IPS-11a (cell line): ENCODE data around the gene MTUS2.
"Not testable (repeated sequence)": the region's sequence is repeated elsewhere in the genome, so short reads cannot be mapped to it uniquely, and the experiment has no call there.

ENCODE experiments used
- H3K4me3 ChIP-seq: one replicate; pipeline ENCODE4 v1.5.1; 2013; ENCODE audit warnings: low read depth, low read length, control low read depth

MTUS2 gene

DNA sequence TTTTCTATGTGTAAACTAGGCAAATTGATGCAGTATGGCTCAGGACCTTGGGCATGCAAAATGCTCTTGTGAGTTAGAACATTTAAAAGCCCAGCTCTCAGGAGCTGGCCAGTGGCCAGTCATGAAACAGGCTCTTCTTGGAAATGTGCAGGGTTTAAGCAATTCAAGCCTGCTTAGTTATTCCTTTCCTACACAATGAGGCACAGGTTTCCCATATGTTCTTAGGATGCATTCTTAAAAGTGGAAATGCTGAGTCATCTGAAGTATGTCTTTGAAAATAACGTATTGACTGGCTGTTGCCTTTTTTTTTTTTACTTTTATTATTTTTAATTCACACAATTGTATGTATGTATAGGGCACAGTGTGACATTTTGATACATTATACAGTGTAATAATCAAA, 474.7 kb downstream of the MTUS2 start:
- no peak overlapping the region for H3K4me3 ChIP-seq

DNA sequence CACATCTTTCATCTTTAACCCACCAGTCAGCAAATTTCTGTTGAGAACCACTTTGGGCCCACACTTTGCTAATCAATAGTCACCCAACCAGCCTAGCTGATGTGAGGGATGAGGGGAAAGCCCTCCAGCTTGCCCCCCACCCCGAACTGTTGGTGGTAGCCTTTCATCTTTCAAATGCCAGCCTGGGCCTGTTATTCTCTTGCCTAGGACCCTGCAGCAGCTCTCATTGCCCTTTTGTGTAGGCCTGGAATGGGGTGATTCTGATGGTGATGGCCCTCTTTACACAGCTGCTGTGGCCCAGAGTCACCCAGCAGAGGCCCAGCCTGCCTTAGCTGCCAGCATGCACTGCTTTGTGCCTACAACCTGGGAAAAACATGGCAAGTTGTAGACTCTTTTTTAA, 480.9 kb downstream of the MTUS2 start:
- H3K4me3 ChIP-seq, result no peak overlapping the region

DNA sequence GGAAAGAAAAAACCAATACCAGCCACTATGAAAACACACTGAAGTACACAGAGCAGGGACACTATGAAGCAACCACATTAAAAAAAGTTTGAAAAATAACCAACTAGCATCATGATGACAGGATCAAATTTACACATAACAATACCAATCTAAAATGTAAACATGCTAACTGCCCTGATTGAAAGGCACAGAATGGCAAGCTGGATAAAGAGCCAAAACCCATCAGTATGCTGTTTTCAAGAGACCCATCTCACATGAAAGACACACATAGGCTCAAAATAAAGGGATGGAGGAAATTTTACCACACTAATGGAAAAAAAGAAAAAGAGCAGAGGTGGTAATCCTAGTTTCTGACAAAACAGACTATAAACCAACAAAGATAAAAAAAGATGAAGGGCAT, 484.0 kb downstream of the MTUS2 start:
- no peak overlapping the region for H3K4me3 ChIP-seq

DNA sequence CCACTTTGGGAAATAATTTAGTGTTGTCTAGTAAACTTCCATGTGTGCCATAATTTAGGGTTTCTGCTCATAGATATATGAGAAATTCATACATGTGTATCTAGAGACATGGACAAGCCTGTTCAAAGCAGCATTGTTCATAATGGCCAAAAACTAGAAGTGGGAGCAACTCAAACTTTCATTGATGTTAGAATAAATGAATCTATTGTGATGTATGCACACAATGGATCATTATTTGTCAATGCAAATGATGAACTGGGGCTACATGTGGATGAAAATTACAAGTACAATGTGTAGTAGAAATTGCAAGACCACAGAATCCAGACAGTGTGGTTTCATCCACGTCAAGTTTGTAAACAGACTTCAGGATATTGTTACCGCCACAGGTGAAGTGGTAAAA, 490.7 kb downstream of the MTUS2 start:
- H3K4me3 ChIP-seq, result no peak overlapping the region

DNA sequence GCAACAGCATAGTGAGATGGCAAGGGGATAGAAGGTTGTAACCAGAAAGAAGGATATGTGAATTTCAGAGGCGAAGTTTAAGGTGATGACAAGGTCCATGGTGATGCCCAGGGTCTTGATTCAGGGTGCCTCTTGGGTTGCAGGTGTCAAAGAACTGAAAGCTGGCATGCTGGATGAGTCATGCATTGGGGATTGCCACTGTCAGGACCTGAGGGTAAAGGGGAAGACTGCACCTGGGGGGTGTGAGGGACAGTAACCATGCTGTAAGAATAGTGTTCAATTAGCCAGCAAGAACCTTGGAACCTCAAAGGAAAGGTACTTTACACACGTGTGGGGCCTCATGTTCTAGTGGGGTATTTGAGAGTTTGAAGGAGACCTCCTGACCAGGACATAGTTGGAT, 495.7 kb downstream of the MTUS2 start:
- no peak overlapping the region for H3K4me3 ChIP-seq

DNA sequence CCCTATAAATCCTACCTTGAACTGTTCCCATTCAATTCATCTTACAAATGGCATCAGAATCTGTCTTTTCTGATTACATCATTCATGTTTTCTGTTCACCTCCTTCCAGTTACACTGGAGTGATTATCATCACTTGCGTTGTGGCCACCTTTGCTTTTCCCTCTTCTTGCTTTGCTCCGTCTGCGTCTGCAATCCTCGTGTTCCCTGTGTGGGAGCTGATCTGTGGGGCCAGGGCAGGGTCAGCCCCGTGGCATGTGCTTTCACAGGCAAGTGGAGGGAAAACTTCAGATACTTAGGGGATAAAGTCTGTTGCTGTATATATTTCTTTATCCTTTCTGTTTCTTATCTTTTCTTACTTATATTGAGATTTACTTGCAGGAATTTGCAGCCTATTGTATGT, 497.7 kb downstream of the MTUS2 start:
- no peak overlapping the region for H3K4me3 ChIP-seq

DNA sequence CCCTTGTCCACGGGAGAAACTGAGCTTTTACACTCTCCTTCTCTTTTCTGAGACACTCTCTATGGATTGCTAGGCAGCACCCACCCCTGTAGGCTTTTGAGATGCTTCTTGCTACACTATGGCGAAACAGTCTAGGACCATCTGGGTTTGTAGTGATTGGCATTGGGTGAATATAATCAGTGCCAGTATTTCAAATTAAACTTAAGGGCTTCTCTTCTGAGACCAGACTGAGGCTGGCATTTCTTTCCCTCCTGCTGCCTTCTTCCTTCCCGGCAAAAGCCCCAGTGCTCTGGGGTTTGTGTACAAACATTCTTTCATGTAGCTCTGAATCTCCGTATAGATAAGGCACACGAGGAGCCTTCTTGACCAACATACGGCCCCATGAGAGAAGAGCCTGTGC, 498.6 kb downstream of the MTUS2 start:
- no peak overlapping the region for H3K4me3 ChIP-seq

DNA sequence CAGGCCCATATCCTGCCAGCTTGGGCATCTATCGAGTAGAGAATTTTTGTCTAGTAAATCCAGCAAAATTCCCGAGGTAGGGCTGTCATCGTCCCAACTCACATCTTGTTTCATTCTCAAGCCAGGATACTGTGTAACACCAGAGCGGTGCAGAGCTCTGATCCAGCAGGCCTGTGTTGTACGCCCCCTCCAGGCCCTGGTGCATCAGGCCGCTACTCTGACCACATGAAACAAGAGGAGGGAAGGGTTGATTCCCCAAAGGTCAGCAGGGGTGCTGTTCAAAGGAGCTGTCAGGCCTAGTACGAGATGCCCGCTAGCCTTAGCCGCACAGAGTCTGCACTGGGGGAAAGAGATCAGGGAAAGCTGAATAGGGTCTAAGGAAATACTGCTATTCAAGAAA, 499.3 kb downstream of the MTUS2 start:
- no peak overlapping the region for H3K4me3 ChIP-seq

DNA sequence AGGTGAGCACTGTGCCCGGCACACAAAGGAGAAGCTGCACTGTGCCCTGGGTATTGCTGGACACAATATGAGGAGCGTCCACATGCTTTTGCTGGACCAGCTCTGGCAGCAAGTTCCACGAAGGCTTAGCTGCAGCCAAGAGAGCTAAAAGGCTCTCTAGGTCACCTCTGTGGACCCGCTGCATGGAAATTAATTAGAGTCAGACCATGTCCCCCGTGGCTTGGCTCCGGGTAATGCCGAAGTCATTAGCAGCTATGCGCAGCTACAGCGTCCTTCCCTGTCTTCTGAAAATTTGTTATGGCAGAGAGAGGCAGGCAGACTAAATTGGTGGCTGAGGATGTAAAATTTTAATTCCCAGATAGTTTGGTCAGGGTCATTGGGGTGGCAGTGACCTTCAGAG, 503.8 kb downstream of the MTUS2 start:
- H3K4me3 ChIP-seq, result no peak overlapping the region

DNA sequence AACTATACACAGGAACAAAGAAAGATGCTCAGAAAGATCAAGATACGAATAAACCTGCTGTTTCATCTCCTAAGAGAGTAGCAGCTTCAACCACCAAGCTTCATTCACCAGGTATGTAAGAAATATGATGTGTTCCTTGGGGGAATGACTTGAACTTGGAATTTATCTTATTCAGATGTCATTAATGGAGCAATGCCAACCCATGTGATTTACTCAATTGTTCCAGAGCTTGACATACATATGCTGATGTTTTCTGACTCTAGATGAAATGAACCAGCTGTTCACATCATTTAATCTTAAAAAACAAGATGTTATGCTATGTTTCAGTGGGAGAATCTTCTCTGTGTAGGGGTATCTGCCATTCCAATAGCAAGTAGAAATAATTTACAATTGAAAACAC, 504.5 kb downstream of the MTUS2 start:
- H3K4me3 ChIP-seq, result no peak overlapping the region

DNA sequence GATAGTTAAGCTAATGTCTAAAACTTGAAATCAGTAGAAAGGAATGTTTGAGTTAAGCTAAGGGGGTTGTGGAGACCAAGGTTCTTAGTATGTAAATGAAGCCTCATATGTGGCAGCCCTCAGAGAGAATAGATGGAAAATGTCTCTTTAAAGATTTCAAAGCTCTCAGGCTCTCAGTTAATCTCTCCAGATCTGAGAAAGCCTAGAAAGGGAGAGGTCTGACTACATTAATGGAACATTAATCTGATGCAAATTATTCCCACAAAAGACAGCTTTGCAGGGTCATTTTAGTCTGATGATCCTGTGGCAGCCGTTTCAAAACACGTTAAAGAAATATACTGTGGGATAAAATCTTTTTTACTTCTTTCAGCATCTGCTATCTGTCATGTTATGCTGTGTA, 508.4 kb downstream of the MTUS2 start:
- H3K4me3 ChIP-seq, result no peak overlapping the region

DNA sequence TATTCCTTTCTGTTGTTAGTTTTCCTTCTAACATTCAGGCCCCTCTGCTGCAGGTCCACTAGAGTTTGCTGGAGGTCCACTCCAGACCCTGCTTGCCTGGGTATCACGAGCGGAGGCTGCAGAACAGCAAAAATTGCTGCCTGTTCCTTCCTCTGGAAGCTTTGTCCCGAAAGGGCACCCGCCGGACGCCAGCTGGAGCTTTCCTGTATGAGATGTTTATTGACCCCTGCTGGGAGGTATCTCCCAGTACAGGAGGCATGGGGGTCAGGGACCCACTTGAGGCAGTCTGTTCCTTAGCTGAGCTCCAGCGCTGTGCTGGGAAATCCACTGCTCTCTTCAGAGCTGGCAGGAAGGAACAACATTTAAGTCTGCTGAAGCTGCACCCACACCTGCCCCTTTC, 516.2 kb downstream of the MTUS2 start:
- H3K4me3 ChIP-seq, result no peak overlapping the region

DNA sequence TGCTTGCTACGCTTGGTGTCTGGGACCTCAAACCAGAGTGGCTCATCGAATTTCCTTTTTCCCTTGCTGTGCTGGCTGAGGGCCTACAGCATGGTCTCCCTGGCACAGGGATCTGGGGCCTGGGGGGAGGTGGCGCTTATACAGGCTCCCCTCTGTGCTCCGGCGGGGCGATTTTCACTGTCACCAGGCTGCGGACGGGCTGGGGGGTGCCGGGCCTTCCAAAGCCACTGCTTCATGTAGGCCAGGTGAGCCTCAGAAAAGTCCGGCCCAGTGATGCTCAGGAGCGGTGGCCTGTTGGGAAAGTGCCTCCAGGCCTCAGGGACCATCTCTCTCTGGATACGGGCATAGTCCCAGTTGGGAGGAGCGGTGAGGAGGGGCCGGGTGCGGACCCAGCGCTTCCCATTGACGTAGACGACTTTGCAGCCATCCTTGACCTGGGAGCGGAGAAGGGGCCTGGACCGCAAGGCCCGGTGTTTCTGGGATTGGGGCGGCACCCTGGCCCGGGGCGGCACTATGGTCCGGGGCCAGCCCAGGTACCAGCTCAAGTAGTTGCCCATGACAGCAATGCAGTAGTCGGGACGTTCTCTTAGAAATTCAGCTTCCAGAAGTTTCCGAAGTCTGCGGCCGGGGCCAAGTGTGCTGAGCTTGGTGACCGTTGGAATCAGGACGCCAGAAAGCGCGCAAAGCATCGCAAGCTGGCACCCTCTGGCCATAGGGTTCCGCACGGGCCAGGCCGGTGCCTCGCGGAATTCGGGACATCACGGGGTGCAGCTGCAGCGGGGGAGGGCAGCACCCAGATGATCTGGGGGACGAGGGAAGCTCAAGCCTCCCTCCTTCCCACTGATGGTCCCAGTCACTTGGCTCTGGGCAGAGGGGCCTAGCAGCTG, 519.5 kb downstream of the MTUS2 start:
- H3K4me3 ChIP-seq, result no peak overlapping the region

DNA sequence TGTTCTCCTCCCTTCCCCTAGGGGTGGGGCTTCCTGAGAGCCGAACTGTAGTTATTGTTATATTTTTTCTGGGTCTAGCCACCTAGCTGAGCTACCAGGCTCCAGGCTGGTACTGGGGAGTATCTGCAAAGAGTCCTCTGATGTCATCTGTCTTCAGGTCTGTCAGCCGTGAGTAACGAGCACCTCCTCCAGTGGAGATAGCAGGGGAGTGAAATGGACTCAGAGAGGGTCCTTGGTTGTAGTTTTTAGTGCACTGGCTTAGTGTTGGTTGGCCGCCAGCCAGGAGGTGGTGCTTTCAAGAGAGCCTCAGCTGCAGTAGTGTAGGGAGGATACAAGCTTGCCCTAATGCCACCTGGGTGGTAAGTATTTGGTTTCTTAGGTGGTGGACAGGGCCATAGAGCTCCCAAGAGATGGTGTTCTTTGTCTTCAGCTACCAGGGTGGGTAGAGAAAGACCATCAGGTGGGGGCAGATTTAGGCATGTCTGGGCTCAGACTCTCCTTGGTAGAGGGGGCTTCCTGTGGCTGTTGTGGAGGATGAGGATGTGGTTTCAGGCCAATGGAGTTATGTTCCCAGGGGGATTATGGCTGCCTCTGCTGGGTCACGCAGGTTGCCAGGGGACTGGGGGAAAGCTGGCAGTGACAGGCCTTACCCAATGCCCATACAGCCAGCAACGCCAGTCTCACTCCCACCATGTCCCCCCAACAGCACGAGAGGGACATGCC, 525.9 kb downstream of the MTUS2 start:
- H3K4me3 ChIP-seq, result not testable (repeated sequence)

DNA sequence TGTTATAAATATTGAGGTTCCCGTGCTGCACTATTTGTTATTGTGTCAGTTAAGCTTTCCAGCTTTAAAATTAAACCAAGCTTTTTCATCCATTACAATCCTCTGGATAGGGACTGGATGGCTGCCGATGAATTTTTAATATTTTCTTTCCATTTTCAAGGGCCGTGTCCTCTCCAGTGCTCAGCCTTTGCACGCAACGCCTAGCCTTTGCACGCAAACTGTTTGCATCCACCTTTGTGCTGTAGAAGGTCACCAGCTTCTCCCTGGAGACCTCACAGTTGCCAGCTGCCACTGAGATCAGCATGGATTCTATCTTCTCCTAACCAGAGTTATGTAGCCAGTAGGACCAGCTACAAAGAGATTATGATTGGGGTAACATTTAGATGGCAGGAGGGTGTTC, 534.9 kb downstream of the MTUS2 start:
- H3K4me3 ChIP-seq, result no peak overlapping the region

DNA sequence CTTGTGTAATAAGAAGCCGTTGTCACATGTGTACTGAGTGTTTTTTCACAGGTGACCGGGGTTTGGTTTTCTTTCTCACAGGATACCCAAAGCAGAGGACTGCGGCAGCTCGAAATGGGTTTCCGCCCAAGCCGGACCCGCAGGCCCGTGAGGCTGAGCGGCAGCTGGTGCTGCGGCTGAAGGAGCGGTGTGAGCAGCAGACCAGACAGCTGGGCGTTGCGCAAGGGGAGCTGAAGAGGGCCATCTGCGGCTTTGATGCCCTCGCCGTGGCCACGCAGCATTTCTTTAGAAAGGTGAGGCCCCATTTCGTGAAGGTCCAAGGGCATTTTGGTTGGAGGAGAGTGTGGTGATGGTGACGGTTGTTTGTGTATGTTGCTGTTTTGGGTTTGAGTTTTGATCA, 539.0 kb downstream of the MTUS2 start:
- no peak overlapping the region for H3K4me3 ChIP-seq

DNA sequence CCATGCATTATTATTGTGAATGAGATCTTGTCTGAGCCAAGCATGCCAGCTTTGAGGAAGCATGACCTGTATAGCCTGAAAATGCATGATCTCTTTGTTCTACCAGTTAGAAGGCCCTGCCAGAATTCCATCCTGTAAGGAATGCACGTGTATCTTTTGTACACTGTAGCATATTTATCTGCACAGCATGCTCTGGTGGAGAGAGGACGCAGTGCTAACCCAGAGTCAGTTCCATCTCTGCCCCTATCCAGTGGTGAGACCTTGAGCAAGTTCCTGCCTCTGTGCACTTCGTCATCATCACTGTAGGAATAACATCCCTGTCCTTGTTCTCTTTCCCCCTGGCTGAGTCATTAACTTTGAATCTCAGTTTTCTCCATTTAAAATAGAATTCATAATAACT, 541.6 kb downstream of the MTUS2 start:
- H3K4me3 ChIP-seq, result no peak overlapping the region

DNA sequence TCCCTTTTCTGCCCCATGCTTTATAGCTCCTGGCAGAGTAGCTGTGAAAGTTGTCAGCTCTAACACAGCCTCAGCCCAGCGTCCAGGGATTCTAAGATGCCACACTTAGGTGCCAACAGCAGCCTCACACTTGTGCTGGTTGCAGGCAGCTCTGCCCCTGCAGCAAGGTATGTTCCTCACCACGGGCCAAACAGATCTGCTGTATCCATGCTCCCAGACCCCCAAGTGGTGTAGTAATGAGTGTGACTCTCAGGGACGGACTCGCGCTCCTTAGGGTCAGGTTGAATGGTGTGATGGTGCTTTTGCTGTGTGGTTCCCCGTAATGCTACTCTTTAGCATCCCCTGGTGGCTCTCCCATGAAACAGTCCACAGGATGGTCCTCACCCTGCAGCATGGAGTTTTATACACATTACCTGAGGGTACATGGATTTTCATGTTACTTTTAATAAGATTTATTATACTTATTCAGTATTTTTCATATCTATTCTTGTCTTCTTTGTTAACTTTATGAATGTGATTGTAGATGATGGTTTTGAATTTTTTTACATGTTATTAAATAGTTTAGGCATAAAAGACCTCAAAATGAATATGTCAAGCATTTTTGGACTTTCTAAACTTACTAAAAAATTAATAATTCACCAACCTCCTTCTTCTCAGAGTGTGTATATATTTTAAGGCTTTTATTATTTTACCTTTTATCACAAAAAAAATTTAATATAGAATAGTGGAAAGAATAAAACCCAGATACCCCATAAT, 542.9 kb downstream of the MTUS2 start:
- no peak overlapping the region for H3K4me3 ChIP-seq

DNA sequence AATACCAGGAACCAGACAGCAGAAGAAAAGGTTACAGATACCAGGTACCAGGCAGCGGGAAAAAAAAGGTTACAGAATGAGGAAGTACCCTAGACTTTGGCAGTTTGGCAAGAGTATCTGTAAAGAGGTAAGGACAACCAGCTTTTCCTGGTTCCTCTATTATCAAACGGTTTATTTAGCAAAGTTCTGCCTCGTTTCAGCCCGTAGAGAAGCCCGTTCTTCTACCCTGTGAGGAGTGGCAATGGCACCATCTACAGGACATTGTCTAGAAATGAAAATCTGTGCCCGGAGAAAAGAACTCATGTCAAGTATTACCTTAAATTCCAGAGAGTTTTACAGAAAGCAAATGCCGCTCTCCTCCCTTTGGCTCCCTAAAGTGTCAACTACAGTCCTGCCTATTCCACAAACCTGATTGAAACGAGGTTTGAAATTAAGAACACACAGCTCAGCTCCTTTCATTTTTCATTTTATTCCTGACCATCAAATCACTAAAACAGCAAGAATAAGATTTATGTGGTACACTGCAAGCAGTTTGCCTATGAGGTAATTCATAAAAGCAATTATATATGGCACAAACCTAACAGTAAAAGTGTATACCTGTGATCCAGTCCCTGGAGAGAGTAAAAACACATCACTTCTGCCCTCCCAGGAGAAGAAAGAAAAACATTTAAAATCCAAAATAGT, 549.1 kb downstream of the MTUS2 start:
- H3K4me3 ChIP-seq, result no peak overlapping the region

DNA sequence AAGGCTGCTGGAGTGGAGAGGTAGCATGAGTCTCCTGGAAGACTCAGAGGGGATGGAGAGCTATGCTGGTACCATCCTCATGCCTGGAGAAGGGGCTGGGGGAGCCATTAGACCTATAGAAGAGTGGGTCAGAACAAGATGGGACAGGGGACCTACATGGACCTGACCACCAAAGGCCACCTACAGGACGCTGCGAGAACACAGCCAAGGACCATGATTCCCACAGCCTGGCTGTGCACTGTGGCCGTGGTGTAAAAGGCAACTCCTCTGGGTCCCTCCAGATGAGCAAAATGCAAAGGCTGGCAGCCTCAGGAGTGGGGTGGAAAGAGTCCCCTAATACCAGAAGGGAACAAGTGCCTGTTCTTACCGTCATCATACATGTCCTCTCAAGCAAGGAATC, 559.1 kb downstream of the MTUS2 start:
- no peak overlapping the region for H3K4me3 ChIP-seq

DNA sequence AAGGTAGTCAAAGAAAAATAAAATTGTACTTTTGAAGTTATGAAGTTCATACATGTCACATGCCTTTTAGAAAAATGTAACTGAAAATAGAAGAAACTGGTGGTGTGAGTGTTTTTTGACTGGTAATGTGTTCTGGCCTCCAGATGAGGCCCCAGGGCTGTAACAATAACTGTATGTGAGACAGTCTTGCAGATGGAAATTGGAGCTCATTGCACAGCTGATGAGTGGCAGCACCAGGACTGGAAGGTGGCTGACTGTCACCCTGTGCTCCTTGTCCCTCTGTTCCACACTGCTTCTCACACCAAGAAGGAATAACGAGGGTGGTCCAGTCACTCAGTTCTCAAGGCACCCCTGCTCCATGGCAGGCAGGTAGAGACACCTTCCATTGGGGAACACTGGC, 559.7 kb downstream of the MTUS2 start:
- no peak overlapping the region for H3K4me3 ChIP-seq
